ENCODE results near the gene GALNT10.

The GALNT10 gene

GRCh38 chr5:154367101-154367500 lies 176.6 kb downstream of the GALNT10 start:
- Histone ChIP-seq H3K27me3 (ENCODE audit: control insufficient read depth, insufficient read depth, low read length) (no peaks in the 10 kb centered on the region), H3K4me3 (ENCODE audit: low read length) (no peak overlapping the region), H3K27ac (ENCODE audit: low read depth, low read length) (no peak overlapping the region), H3K36me3 (ENCODE audit: control insufficient read depth, insufficient read depth, low read length) (no peaks in the 10 kb centered on the region), H3K4me1 (ENCODE audit: control insufficient read depth, insufficient read depth, low read length) (peaks cover 18% of the 10 kb centered on the region), H3K9ac (ENCODE audit: low read length) (no peak overlapping the region)

GRCh38 chr5:154368041-154368800 lies 177.7 kb downstream of the GALNT10 start:
- no peaks in the 10 kb centered on the region for H3K36me3 ChIP-seq (ENCODE audit: control insufficient read depth, insufficient read depth, low read length)
- peaks cover 18% of the 10 kb centered on the region for H3K4me1 ChIP-seq (ENCODE audit: control insufficient read depth, insufficient read depth, low read length)
- no peak overlapping the region for H3K4me3 ChIP-seq (ENCODE audit: low read length)
- peak overlapping the region; percentile 30 for H3K27ac ChIP-seq (ENCODE audit: low read depth, low read length)
- H3K27me3 ChIP-seq (ENCODE audit: control insufficient read depth, insufficient read depth, low read length), result no peaks in the 10 kb centered on the region
- H3K9ac ChIP-seq (ENCODE audit: low read length), result no peak overlapping the region

GRCh38 chr5:154369682-154370081 lies 179.1 kb downstream of the GALNT10 start:
- H3K36me3 ChIP-seq (ENCODE audit: control insufficient read depth, insufficient read depth, low read length), result no peaks in the 10 kb centered on the region
- H3K27me3 ChIP-seq (ENCODE audit: control insufficient read depth, insufficient read depth, low read length), result no peaks in the 10 kb centered on the region
- H3K4me1 ChIP-seq (ENCODE audit: control insufficient read depth, insufficient read depth, low read length), result peaks cover 14% of the 10 kb centered on the region
- H3K9ac ChIP-seq (ENCODE audit: low read length), result no peak overlapping the region
- no peak overlapping the region for H3K4me3 ChIP-seq (ENCODE audit: low read length)
- H3K27ac ChIP-seq (ENCODE audit: low read depth, low read length), result no peak overlapping the region

- Histone ChIP-seq H3K36me3 (ENCODE audit: control insufficient read depth, insufficient read depth, low read length) (no peaks in the 10 kb centered on the region), H3K4me1 (ENCODE audit: control insufficient read depth, insufficient read depth, low read length) (peaks cover 11% of the 10 kb centered on the region), H3K27me3 (ENCODE audit: control insufficient read depth, insufficient read depth, low read length) (no peaks in the 10 kb centered on the region), H3K4me3 (ENCODE audit: low read length) (no peak overlapping the region), H3K27ac (ENCODE audit: low read depth, low read length) (no peak overlapping the region), H3K9ac (ENCODE audit: low read length) (no peak overlapping the region)
Measured at GRCh38 chr5:154370119-154370518, 179.6 kb downstream of the GALNT10 start.

GRCh38 chr5:154370813-154371212 lies 180.3 kb downstream of the GALNT10 start:
- Histone ChIP-seq H3K27me3 (ENCODE audit: control insufficient read depth, insufficient read depth, low read length) (no peaks in the 10 kb centered on the region), H3K4me1 (ENCODE audit: control insufficient read depth, insufficient read depth, low read length) (peaks cover 11% of the 10 kb centered on the region), H3K27ac (ENCODE audit: low read depth, low read length) (no peak overlapping the region), H3K36me3 (ENCODE audit: control insufficient read depth, insufficient read depth, low read length) (no peaks in the 10 kb centered on the region), H3K4me3 (ENCODE audit: low read length) (no peak overlapping the region), H3K9ac (ENCODE audit: low read length) (no peak overlapping the region)

- Histone ChIP-seq H3K36me3 (ENCODE audit: control insufficient read depth, insufficient read depth, low read length) (no peaks in the 10 kb centered on the region), H3K4me1 (ENCODE audit: control insufficient read depth, insufficient read depth, low read length) (peaks cover 11% of the 10 kb centered on the region), H3K27ac (ENCODE audit: low read depth, low read length) (no peak overlapping the region)
Measured at GRCh38 chr5:154371687-154372086, 181.2 kb downstream of the GALNT10 start.

GRCh38 chr5:154372661-154373060 lies 182.1 kb downstream of the GALNT10 start:
- Histone ChIP-seq H3K4me3 (ENCODE audit: low read length) (no peak overlapping the region), H3K27me3 (ENCODE audit: control insufficient read depth, insufficient read depth, low read length) (no peaks in the 10 kb centered on the region), H3K4me1 (ENCODE audit: control insufficient read depth, insufficient read depth, low read length) (peaks cover 11% of the 10 kb centered on the region), H3K27ac (ENCODE audit: low read depth, low read length) (no peak overlapping the region), H3K9ac (ENCODE audit: low read length) (no peak overlapping the region), H3K36me3 (ENCODE audit: control insufficient read depth, insufficient read depth, low read length) (no peaks in the 10 kb centered on the region)

More at GRCh38 chr5:154371687-154372086, 181.2 kb downstream of the GALNT10 start:
- H3K4me3 ChIP-seq (ENCODE audit: low read length), result no peak overlapping the region
- H3K27me3 ChIP-seq (ENCODE audit: control insufficient read depth, insufficient read depth, low read length), result no peaks in the 10 kb centered on the region
- H3K9ac ChIP-seq (ENCODE audit: low read length), result no peak overlapping the region

GRCh38 chr5:154373326-154373725 lies 182.8 kb downstream of the GALNT10 start:
- Histone ChIP-seq H3K27ac (ENCODE audit: low read depth, low read length) (no peak overlapping the region), H3K27me3 (ENCODE audit: control insufficient read depth, insufficient read depth, low read length) (no peaks in the 10 kb centered on the region), H3K4me1 (ENCODE audit: control insufficient read depth, insufficient read depth, low read length) (peaks cover 6% of the 10 kb centered on the region), H3K4me3 (ENCODE audit: low read length) (no peak overlapping the region), H3K9ac (ENCODE audit: low read length) (no peak overlapping the region), H3K36me3 (ENCODE audit: control insufficient read depth, insufficient read depth, low read length) (no peaks in the 10 kb centered on the region)

- H3K9ac ChIP-seq (ENCODE audit: low read length), result no peak overlapping the region
- peaks cover 6% of the 10 kb centered on the region for H3K4me1 ChIP-seq (ENCODE audit: control insufficient read depth, insufficient read depth, low read length)
- H3K36me3 ChIP-seq (ENCODE audit: control insufficient read depth, insufficient read depth, low read length), result no peaks in the 10 kb centered on the region
Measured at GRCh38 chr5:154373729-154374179, 183.2 kb downstream of the GALNT10 start.

GRCh38 chr5:154374264-154374663 lies 183.7 kb downstream of the GALNT10 start:
- H3K36me3 ChIP-seq (ENCODE audit: control insufficient read depth, insufficient read depth, low read length), result no peaks in the 10 kb centered on the region
- H3K4me3 ChIP-seq (ENCODE audit: low read length), result no peak overlapping the region
- H3K27ac ChIP-seq (ENCODE audit: low read depth, low read length), result no peak overlapping the region
- H3K27me3 ChIP-seq (ENCODE audit: control insufficient read depth, insufficient read depth, low read length), result no peaks in the 10 kb centered on the region
- H3K9ac ChIP-seq (ENCODE audit: low read length), result no peak overlapping the region
- peaks cover 6% of the 10 kb centered on the region for H3K4me1 ChIP-seq (ENCODE audit: control insufficient read depth, insufficient read depth, low read length)

More at GRCh38 chr5:154373729-154374179, 183.2 kb downstream of the GALNT10 start:
- Histone ChIP-seq H3K27me3 (ENCODE audit: control insufficient read depth, insufficient read depth, low read length) (no peaks in the 10 kb centered on the region), H3K27ac (ENCODE audit: low read depth, low read length) (no peak overlapping the region), H3K4me3 (ENCODE audit: low read length) (no peak overlapping the region)

- no peaks in the 10 kb centered on the region for H3K36me3 ChIP-seq (ENCODE audit: control insufficient read depth, insufficient read depth, low read length)
- no peak overlapping the region for H3K27ac ChIP-seq (ENCODE audit: low read depth, low read length)
- no peak overlapping the region for H3K4me3 ChIP-seq (ENCODE audit: low read length)
- H3K4me1 ChIP-seq (ENCODE audit: control insufficient read depth, insufficient read depth, low read length), result peaks cover 3% of the 10 kb centered on the region
- H3K9ac ChIP-seq (ENCODE audit: low read length), result no peak overlapping the region
- H3K27me3 ChIP-seq (ENCODE audit: control insufficient read depth, insufficient read depth, low read length), result no peaks in the 10 kb centered on the region
Measured at GRCh38 chr5:154375329-154376008, 184.9 kb downstream of the GALNT10 start.

- no peak overlapping the region for H3K4me3 ChIP-seq (ENCODE audit: low read length)
- H3K27me3 ChIP-seq (ENCODE audit: control insufficient read depth, insufficient read depth, low read length), result no peaks in the 10 kb centered on the region
- no peak overlapping the region for H3K27ac ChIP-seq (ENCODE audit: low read depth, low read length)
- H3K36me3 ChIP-seq (ENCODE audit: control insufficient read depth, insufficient read depth, low read length), result peaks cover 7% of the 10 kb centered on the region
- no peaks in the 10 kb centered on the region for H3K4me1 ChIP-seq (ENCODE audit: control insufficient read depth, insufficient read depth, low read length)
- no peak overlapping the region for H3K9ac ChIP-seq (ENCODE audit: low read length)
Measured at GRCh38 chr5:154376481-154376880, 185.9 kb downstream of the GALNT10 start.
